ENCODE results near the gene SDC3.

SDC3 gene

DNA sequence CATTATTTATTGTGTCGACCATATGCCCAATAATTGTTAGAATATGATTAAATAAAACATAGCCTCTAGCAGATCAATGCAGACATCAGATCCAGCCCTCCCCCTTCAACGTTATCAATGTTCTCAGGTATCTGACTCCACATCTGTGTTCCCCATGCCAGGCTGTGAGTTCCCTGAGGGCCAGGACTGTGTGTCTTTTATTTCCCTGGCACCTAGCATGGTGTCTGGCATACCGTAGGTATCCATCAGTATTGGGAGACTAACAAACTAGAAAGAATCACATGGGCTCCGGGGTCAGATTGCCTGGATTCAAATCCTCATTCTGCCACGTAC lies 48.3 kb downstream of the SDC3 start:
- no peaks in the 10 kb centered on the region for H3K9me2 ChIP-seq (replicated peaks; ENCODE audit: control insufficient read depth, low read length)
- H3K4me2 ChIP-seq (ENCODE audit: low read length), result no peak overlapping the region
- no peaks in the 10 kb centered on the region for H3K36me3 ChIP-seq (ENCODE audit: control insufficient read depth, low read length)
- H3F3A ChIP-seq (ENCODE audit: control insufficient read depth, insufficient read depth), result no peaks in the 10 kb centered on the region
- H3K4me3 ChIP-seq (ENCODE audit: low read length), result no peak overlapping the region
- TF ChIP-seq, protein P1, sequence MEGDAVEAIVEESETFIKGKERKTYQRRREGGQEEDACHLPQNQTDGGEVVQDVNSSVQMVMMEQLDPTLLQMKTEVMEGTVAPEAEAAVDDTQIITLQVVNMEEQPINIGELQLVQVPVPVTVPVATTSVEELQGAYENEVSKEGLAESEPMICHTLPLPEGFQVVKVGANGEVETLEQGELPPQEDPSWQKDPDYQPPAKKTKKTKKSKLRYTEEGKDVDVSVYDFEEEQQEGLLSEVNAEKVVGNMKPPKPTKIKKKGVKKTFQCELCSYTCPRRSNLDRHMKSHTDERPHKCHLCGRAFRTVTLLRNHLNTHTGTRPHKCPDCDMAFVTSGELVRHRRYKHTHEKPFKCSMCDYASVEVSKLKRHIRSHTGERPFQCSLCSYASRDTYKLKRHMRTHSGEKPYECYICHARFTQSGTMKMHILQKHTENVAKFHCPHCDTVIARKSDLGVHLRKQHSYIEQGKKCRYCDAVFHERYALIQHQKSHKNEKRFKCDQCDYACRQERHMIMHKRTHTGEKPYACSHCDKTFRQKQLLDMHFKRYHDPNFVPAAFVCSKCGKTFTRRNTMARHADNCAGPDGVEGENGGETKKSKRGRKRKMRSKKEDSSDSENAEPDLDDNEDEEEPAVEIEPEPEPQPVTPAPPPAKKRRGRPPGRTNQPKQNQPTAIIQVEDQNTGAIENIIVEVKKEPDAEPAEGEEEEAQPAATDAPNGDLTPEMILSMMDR (IDR thresholded peaks at IDR 0.05; ENCODE audit: low read depth, low read length, poor library complexity, severe bottlenecking), result no peak
- TF ChIP-seq EZH2phosphoT487 (IDR thresholded peaks at IDR 0.05; ENCODE audit: borderline replicate concordance, low read length), result no peak
- no peak overlapping the region for H3K27ac ChIP-seq (ENCODE audit: low read depth, low read length)
- no peaks in the 10 kb centered on the region for H3K9me3 ChIP-seq (ENCODE audit: control insufficient read depth, insufficient read depth, low read length)
- no peaks in the 10 kb centered on the region for H3K79me2 ChIP-seq (ENCODE audit: control insufficient read depth, low read length)
- peaks cover 7% of the 10 kb centered on the region; the same call in 1 of the 2 replicates for H3K4me1 ChIP-seq (ENCODE audit: control insufficient read depth, low read length)
- peaks cover 40% of the 10 kb centered on the region for H3K27me3 ChIP-seq (ENCODE audit: control insufficient read depth, low read length)
- no peaks in the 10 kb centered on the region for H4K20me1 ChIP-seq (ENCODE audit: control insufficient read depth, insufficient read depth, low read depth, low read length)

DNA sequence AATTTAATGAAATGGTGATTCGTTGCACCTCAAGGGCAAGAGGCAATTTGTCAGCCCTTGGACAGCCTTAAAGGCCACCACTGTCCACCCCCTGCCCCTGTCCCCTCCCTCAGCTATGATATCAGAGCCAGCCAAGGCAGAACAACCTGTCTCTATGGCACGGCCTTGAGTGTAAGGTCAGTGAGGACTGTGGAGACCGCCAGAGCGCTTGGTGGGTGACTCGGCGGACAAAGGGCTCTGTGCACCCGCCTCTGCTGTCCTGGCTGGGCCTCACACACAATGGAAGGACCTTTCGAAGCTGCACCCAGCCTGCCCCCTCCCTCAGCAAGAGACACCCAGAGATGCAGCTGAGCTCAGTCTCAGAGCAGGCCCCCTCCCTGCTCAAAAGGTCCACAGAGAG lies 50.6 kb downstream of the SDC3 start:
- no peak overlapping the region for H3K27ac ChIP-seq (ENCODE audit: low read depth, low read length)
- no peaks in the 10 kb centered on the region for H3K9me2 ChIP-seq (replicated peaks; ENCODE audit: control insufficient read depth, low read length)
- H3K4me2 ChIP-seq (ENCODE audit: low read length), result no peak overlapping the region
- no peaks in the 10 kb centered on the region for H3K79me2 ChIP-seq (ENCODE audit: control insufficient read depth, low read length)
- peaks cover 7% of the 10 kb centered on the region; the same call in 1 of the 2 replicates for H3K4me1 ChIP-seq (ENCODE audit: control insufficient read depth, low read length)
- H3K9me3 ChIP-seq (ENCODE audit: control insufficient read depth, insufficient read depth, low read length), result no peaks in the 10 kb centered on the region
- H3K4me3 ChIP-seq (ENCODE audit: low read length), result no peak overlapping the region
- TF ChIP-seq, protein P1 (IDR thresholded peaks at IDR 0.05; ENCODE audit: low read depth, low read length, poor library complexity, severe bottlenecking), result no peak
- H4K20me1 ChIP-seq (ENCODE audit: control insufficient read depth, insufficient read depth, low read depth, low read length), result no peaks in the 10 kb centered on the region
- H3K36me3 ChIP-seq (ENCODE audit: control insufficient read depth, low read length), result no peaks in the 10 kb centered on the region
- H3K27me3 ChIP-seq (ENCODE audit: control insufficient read depth, low read length), result peaks cover 33% of the 10 kb centered on the region
- H3F3A ChIP-seq (ENCODE audit: control insufficient read depth, insufficient read depth), result no peaks in the 10 kb centered on the region

- Histone ChIP-seq H3K4me1 (ENCODE audit: control insufficient read depth, low read length) (peaks cover 7% of the 10 kb centered on the region; the same call in 1 of the 2 replicates), H3K36me3 (ENCODE audit: control insufficient read depth, low read length) (no peaks in the 10 kb centered on the region), H3K9me3 (ENCODE audit: control insufficient read depth, insufficient read depth, low read length) (no peaks in the 10 kb centered on the region), H4K20me1 (ENCODE audit: control insufficient read depth, insufficient read depth, low read depth, low read length) (no peaks in the 10 kb centered on the region), H3K79me2 (ENCODE audit: control insufficient read depth, low read length) (no peaks in the 10 kb centered on the region), H3K27me3 (ENCODE audit: control insufficient read depth, low read length) (peaks cover 27% of the 10 kb centered on the region), H3F3A (ENCODE audit: control insufficient read depth, insufficient read depth) (no peaks in the 10 kb centered on the region), H3K4me3 (ENCODE audit: low read length) (no peak overlapping the region), H3K9me2 (replicated peaks; ENCODE audit: control insufficient read depth, low read length) (no peaks in the 10 kb centered on the region), H3K4me2 (ENCODE audit: low read length) (no peak overlapping the region), H3K27ac (ENCODE audit: low read depth, low read length) (no peak overlapping the region)
- TF ChIP-seq, protein P1 (IDR thresholded peaks at IDR 0.05; ENCODE audit: low read depth, low read length, poor library complexity, severe bottlenecking), result no peak
- TF ChIP-seq EZH2phosphoT487 (IDR thresholded peaks at IDR 0.05; ENCODE audit: borderline replicate concordance, low read length), result no peak
Measured at GRCh38 chr1:30857062-30857461, 51.5 kb downstream of the SDC3 start.
